GM10266 (cell line): Measurements from ENCODE around the gene SEH1L.

Experiments used
- DNase-seq: peaks from one replicate; pipeline ENCODE4 v3.0.0; 2012; ENCODE audit errors: extremely low spot score
- CTCF ChIP-seq: IDR thresholded peaks from 2 replicates; pipeline ENCODE4 v1.5.1; 2012; ENCODE audit warnings: mild to moderate bottlenecking, low read depth; ENCODE audit not compliant: control insufficient read depth, insufficient read depth; ENCODE audit errors: missing control alignments

SEH1L gene

GRCh38 chr18:12929477-12930083, 18.2 kb upstream of the SEH1L start:
- no peak for DNase-seq
- TF ChIP-seq CTCF, result no peak

GRCh38 chr18:12930376-12930775, 17.4 kb upstream of the SEH1L start:
- no peak for DNase-seq
- no peak for TF ChIP-seq CTCF

GRCh38 chr18:12930908-12931307, 16.9 kb upstream of the SEH1L start:
- DNase-seq, result no peak
- TF ChIP-seq CTCF, result no peak

- DNase-seq, result no peak
- no peak for TF ChIP-seq CTCF
Observed at GRCh38 chr18:12933327-12933726, 14.5 kb upstream of the SEH1L start.

- DNase-seq, result peak; percentile 69
- TF ChIP-seq CTCF, result peak; percentile 93
Observed at GRCh38 chr18:12934454-12935071, 13.2 kb upstream of the SEH1L start.

GRCh38 chr18:12939162-12939561, 8.6 kb upstream of the SEH1L start:
- no peak for DNase-seq
- no peak for TF ChIP-seq CTCF

- TF ChIP-seq CTCF, result no peak
- no peak for DNase-seq
Observed at GRCh38 chr18:12943215-12943614, 4.6 kb upstream of the SEH1L start.
